ENCODE results near the gene KIF9.
"Not testable (repeated sequence)": the region's sequence is repeated elsewhere in the genome, so short reads cannot be mapped to it uniquely, and the experiment has no call there.

Gene KIF9

GRCh38 chr3:47315069-47315647 is 32.6 kb upstream of the KIF9 start:
- TF ChIP-seq CTCF (conservative IDR thresholded peaks at IDR 0.05; ENCODE audit: control insufficient read depth, insufficient read depth, low read depth, low read length), result no peak
- DNase-seq (ENCODE audit: low read depth), result peak; percentile 45
- no peak overlapping the region for H3K4me3 ChIP-seq (ENCODE audit: control insufficient read depth, low read depth, low read length)

GRCh38 chr3:47314056-47314764 is 31.6 kb upstream of the KIF9 start:
- TF ChIP-seq CTCF (conservative IDR thresholded peaks at IDR 0.05; ENCODE audit: control insufficient read depth, insufficient read depth, low read depth, low read length), result no peak
- H3K4me3 ChIP-seq (ENCODE audit: control insufficient read depth, low read depth, low read length), result no peak overlapping the region
- no peak for DNase-seq (ENCODE audit: low read depth)

GRCh38 chr3:47313341-47314055 is 30.9 kb upstream of the KIF9 start:
- no peak overlapping the region for H3K4me3 ChIP-seq (ENCODE audit: control insufficient read depth, low read depth, low read length)
- TF ChIP-seq CTCF (conservative IDR thresholded peaks at IDR 0.05; ENCODE audit: control insufficient read depth, insufficient read depth, low read depth, low read length), result no peak
- no peak for DNase-seq (ENCODE audit: low read depth)

- no peak for DNase-seq (ENCODE audit: low read depth)
- H3K4me3 ChIP-seq (ENCODE audit: control insufficient read depth, low read depth, low read length), result no peak overlapping the region
- TF ChIP-seq CTCF (conservative IDR thresholded peaks at IDR 0.05; ENCODE audit: control insufficient read depth, insufficient read depth, low read depth, low read length), result no peak
Measured at GRCh38 chr3:47310391-47310790, 27.8 kb upstream of the KIF9 start.

GRCh38 chr3:47309231-47309630 is 26.6 kb upstream of the KIF9 start:
- DNase-seq (ENCODE audit: low read depth); H3K4me3 ChIP-seq (ENCODE audit: control insufficient read depth, low read depth, low read length): not testable (repeated sequence)

- TF ChIP-seq CTCF (conservative IDR thresholded peaks at IDR 0.05; ENCODE audit: control insufficient read depth, insufficient read depth, low read depth, low read length), result no peak
- DNase-seq (ENCODE audit: low read depth), result no peak
- H3K4me3 ChIP-seq (ENCODE audit: control insufficient read depth, low read depth, low read length), result no peak overlapping the region
Measured at GRCh38 chr3:47306022-47306421, 23.4 kb upstream of the KIF9 start.

- TF ChIP-seq CTCF (conservative IDR thresholded peaks at IDR 0.05; ENCODE audit: control insufficient read depth, insufficient read depth, low read depth, low read length), result no peak
- no peak for DNase-seq (ENCODE audit: low read depth)
- no peak overlapping the region for H3K4me3 ChIP-seq (ENCODE audit: control insufficient read depth, low read depth, low read length)
Measured at GRCh38 chr3:47301456-47301855, 18.9 kb upstream of the KIF9 start.

Measured in fibroblast of mammary gland (primary cell).